Measurements from ENCODE around the gene GARIN5B. TPM values are rescaled to one million over a fixed set of nuclear protein-coding genes. Genes with fewer than 3 reads are reported as not detected.

GARIN5B gene
- total and polyA plus RNA-seq, 2 of the 4 experiments (the other 2 are of a cell fraction), result not detected

GRCh38 chr19:55376241-55376933 is 13.3 kb upstream of the GARIN5B start, which contains the start of gene TMEM190 (continued):
- TF ChIP-seq CTCF (conservative IDR thresholded peaks at IDR 0.05; ENCODE audit: low read depth, low read length), result no peak
